Activated CD4-positive, alpha-beta T cell treated with anti-CD3 and anti-CD28 coated beads, Interleukin-2, amount 10 ng/mL, durations not matched to agents 7 days and 5 days (primary cell): ENCODE measurements around the gene ENKD1. TPM values are rescaled to one million over a fixed set of nuclear protein-coding genes. Genes with fewer than 3 reads are reported as not detected.
A peak's percentile ranks its signal among the peaks of the same experiment; 100 is the strongest.

Experiments used
- CTCF ChIA-PET: fragments of 350-600 bp; sonication (Branson Sonifier 250); formaldehyde crosslinking; loops from one replicate; lab custom pipeline; 2021; ENCODE audit warnings: antibody characterized with exemption; lab: Charles Lee
- POLR2A ChIA-PET: fragments of 350-600 bp; sonication (Branson Sonifier 250); formaldehyde crosslinking; loops from one replicate; lab custom pipeline; 2021; ENCODE audit warnings: antibody characterized with exemption; lab: Charles Lee
- DNase-seq: peaks from one replicate; pipeline ENCODE4 v3.0.0-alpha.2; 2020
- H3K27ac Mint-ChIP-seq: one replicate; pipeline ENCODE4 v1.8.0; 2021; ENCODE audit warnings: mild to moderate bottlenecking, moderate library complexity, mixed read lengths
- H3K27me3 Mint-ChIP-seq: one replicate; pipeline ENCODE4 v1.8.0; 2021; ENCODE audit warnings: mixed read lengths
- H3K36me3 Mint-ChIP-seq: one replicate; pipeline ENCODE4 v1.8.0; 2021; ENCODE audit warnings: low read depth, mixed read lengths
- H3K4me1 Mint-ChIP-seq: one replicate; pipeline ENCODE4 v1.8.0; 2021; ENCODE audit warnings: mixed read lengths
- H3K4me3 Mint-ChIP-seq: one replicate; pipeline ENCODE4 v1.8.0; 2021; ENCODE audit warnings: mild to moderate bottlenecking, moderate library complexity, mixed read lengths
- H3K9me3 Mint-ChIP-seq: one replicate; pipeline ENCODE4 v1.8.0; 2021; ENCODE audit warnings: mixed read lengths
- total RNA-seq, 2 experiments: library from RNA; stranded (reverse); gene quantifications; one replicate each; pipeline ENCODE4 v1.2.3, GENCODE V29; 2021

Gene ENKD1
- total RNA-seq, 2 experiments from 2014 or later, result 8.0 to 8.2 TPM

DNA sequence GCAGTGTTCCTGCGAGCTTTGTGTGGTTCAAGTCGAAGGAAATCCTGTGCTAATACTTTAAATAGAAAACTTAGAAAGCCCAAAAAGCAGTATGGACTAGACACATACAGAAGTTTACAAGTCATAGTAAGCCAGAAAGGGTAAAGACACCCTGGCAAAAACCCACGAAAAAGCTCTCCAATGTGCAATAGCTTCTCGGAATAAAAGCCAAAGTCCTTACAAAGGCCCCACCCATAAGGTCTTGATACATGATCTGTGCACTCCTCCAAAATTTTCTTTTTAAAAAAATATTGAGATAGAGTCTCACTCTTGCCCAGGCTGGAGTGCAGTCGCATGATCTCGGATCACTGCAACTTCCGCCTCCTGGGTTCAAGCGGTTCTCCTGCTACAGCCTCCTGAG, 10.4 kb upstream of the ENKD1 start:
- ChIA-PET CTCF (interaction anchor here (0.8 to 1.9 kb wide), 7 partner anchors 9 to 156 kb away, joined by 3 to 7 read pairs (median 3); no protein-coding TSS in a partner anchor), POLR2A (no interaction called here)
- Mint-ChIP-seq H3K4me1 (peaks cover 6% of the 10 kb centered on the region), H3K27ac (no peak overlapping the region), H3K9me3 (no peaks in the 10 kb centered on the region), H3K36me3 (peaks cover 1% of the 10 kb centered on the region), H3K4me3 (no peak overlapping the region), H3K27me3 (no peaks in the 10 kb centered on the region)
- no peak for DNase-seq

DNA sequence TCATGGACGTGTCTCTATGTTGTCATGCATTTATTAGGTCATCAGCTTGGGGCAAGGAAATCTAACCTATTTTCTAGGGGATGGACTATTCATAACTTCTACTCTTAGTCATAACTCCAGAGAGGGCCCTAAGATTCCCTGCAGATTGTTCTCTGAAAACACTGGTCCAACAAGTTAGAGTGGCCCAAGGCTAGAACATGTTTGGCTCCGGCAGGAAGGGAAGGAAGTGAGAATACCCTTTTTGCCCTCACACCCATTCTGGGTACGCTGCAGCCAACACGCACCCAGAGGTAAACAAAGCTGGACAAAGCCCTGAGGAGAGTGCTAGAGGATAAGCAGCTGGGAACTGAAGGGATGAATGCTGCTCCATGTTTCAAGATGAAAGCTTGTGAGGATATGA, 10.0 kb upstream of the ENKD1 start:
- Mint-ChIP-seq H3K9me3 (no peaks in the 10 kb centered on the region), H3K27ac (peak overlapping the region; percentile 50)
- POLR2A ChIA-PET, result no interaction called here

DNA sequence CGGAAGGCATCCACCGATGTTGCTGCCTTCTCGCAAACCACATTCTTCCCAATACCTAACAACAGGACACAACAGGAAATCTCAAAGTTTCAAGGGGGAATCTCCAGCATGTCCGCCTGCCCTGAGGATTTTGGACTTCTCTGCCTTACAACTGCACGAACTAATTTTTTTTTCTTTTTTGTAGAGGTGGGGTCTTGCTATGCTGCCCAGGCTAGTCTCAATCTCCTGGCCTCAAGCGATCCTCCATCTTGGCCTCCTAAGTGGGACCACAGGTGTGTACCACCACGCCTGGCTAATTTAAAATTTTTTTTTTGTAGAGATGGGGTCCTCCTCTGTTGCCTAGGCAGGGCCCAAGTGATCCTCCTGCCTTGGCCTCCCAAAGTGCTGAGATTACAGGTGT, 9.4 kb upstream of the ENKD1 start:
- H3K4me3 Mint-ChIP-seq, result no peak overlapping the region
- no peak for DNase-seq
- no peaks in the 10 kb centered on the region for H3K27me3 Mint-ChIP-seq
- H3K4me1 Mint-ChIP-seq, result peaks cover 6% of the 10 kb centered on the region
- POLR2A ChIA-PET, result no interaction called here
- H3K9me3 Mint-ChIP-seq, result no peaks in the 10 kb centered on the region
- CTCF ChIA-PET, result interaction anchor here (1.9 to 2.0 kb wide), 2 partner anchors 8 to 155 kb away, joined by 7 to 11 read pairs; no protein-coding TSS in a partner anchor
- no peak overlapping the region for H3K27ac Mint-ChIP-seq
- peaks cover 1% of the 10 kb centered on the region for H3K36me3 Mint-ChIP-seq

More for the DNA sequence above, 10.0 kb upstream of the ENKD1 start:
- DNase-seq, result no peak
- Mint-ChIP-seq H3K36me3 (peaks cover 1% of the 10 kb centered on the region), H3K27me3 (no peaks in the 10 kb centered on the region), H3K4me3 (no peak overlapping the region), H3K4me1 (peaks cover 6% of the 10 kb centered on the region)
- CTCF ChIA-PET, result interaction anchor here (0.8 to 1.9 kb wide), 7 partner anchors 9 to 155 kb away, joined by 3 to 7 read pairs (median 3); no protein-coding TSS in a partner anchor

DNA sequence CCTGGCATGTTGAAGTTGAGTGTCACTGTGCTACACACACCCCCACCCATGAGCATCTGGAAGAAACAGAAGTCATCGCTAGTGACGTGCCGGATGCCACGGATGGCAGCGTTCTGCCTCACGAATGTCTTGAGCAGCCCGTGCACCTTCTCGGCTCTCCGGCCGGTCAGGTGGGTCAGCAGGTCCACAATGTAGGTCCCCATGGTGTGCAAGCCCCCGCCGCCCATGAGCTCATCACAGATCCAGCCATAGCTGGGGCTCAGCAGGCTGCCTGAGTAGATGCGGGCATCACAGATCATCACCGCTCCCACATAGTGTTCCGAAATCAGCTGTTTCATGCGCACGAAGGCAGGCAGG, 9.0 kb upstream of the ENKD1 start:
- no peak for DNase-seq
- no peak overlapping the region for H3K4me3 Mint-ChIP-seq
- peaks cover 1% of the 10 kb centered on the region for H3K36me3 Mint-ChIP-seq
- no peaks in the 10 kb centered on the region for H3K9me3 Mint-ChIP-seq
- CTCF ChIA-PET, result interaction anchor here (0.6 to 2.0 kb wide), 2 partner anchors 17 to 154 kb away, joined by 5 to 11 read pairs; no protein-coding TSS in a partner anchor
- peaks cover 6% of the 10 kb centered on the region for H3K4me1 Mint-ChIP-seq
- POLR2A ChIA-PET, result no interaction called here
- H3K27ac Mint-ChIP-seq, result no peak overlapping the region
- no peaks in the 10 kb centered on the region for H3K27me3 Mint-ChIP-seq

DNA sequence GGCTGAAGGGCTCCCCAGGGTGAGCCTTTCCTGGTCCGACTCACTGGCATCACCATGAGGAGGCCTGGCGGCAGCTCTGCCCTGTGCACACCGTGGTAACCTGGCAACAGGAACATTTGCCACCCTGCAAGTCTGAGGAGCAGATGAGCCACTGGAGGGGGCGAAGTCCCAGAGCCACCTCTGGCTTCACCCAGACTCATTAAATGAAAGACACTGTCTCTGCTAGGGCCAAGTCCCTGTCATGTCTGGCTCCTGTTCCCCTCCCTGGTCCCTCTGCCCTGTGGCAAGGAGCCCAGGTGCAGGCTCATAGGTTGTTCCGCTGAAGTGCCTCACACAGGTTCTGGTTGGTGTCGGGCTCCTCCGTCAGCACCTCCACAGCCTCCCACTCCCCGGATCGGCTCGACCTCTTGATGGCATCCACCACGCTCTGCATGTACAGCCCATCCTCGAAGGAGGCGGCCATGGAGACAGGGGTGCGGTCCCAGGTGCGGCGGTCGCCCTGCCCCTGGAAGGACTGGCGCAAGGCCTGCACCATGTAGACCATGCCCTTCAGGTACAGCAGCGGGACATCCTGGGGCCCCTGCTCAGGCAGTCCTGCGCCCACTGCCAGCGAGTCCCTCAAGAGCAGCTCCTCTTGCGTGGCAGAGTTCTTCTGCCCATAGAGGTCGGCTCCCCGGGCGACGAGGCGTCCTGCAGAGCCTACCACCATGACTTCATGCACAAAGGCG, 8.5 kb upstream of the ENKD1 start:
- no peak overlapping the region for H3K4me3 Mint-ChIP-seq
- DNase-seq, result no peak
- peaks cover 1% of the 10 kb centered on the region for H3K36me3 Mint-ChIP-seq
- H3K27ac Mint-ChIP-seq, result no peak overlapping the region
- H3K4me1 Mint-ChIP-seq, result peaks cover 6% of the 10 kb centered on the region
- POLR2A ChIA-PET, result no interaction called here
- no peaks in the 10 kb centered on the region for H3K9me3 Mint-ChIP-seq
- no peaks in the 10 kb centered on the region for H3K27me3 Mint-ChIP-seq
- CTCF ChIA-PET, result interaction anchor here (0.6 to 2.0 kb wide), 2 partner anchors 18 to 154 kb away, joined by 5 to 11 read pairs; no protein-coding TSS in a partner anchor

DNA sequence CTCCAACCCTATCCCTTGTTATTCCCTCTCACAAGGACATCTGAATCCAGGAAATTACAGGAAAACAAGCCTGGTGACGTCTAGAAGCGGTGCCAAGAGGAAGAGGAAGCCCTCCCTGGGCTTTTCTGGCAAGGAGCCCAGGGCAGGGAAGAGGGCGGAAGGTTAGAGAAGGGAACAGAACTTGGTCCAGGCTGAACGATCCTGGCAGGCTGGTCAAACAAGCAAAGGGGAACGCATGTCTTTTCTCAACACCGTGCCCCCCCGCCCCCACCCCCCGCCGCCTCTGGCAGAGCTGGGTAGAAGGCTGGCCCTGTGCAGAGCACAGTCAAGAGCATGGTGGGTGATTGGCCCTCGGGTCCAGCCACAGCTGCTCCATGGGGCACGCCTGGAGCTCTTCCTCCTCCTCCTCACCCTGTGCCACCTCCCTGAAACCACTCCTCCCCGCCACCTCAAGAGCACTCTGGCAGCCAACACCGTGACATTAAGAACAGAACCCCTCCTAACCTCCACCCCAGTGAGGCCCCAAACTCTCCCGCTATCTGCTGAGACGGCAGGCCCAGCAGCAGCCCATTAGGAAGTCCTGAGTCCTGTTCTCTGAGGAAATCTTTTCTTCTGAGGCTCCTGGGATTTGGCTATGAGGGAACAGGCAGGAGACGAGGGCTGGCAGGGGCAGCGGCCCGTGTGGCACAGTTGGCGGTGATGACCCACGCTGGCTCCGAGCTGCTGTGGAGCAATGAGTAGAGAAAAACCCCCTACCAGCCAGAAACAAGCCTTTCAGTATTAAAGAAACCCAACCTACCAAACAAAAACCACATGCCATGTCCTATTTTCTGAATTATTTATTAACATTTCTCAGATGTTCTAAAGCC, 7.4 kb upstream of the ENKD1 start:
- Mint-ChIP-seq H3K9me3 (no peaks in the 10 kb centered on the region), H3K27me3 (no peaks in the 10 kb centered on the region), H3K36me3 (peaks cover 1% of the 10 kb centered on the region), H3K27ac (no peak overlapping the region), H3K4me1 (peaks cover 6% of the 10 kb centered on the region), H3K4me3 (no peak overlapping the region)
- DNase-seq, result no peak
- ChIA-PET CTCF (interaction anchor here (0.8 to 2.9 kb wide), 10 partner anchors 9 to 192 kb away, joined by 3 to 15 read pairs (median 6); partner anchors contain the start of gene GFOD2), POLR2A (no interaction called here)

DNA sequence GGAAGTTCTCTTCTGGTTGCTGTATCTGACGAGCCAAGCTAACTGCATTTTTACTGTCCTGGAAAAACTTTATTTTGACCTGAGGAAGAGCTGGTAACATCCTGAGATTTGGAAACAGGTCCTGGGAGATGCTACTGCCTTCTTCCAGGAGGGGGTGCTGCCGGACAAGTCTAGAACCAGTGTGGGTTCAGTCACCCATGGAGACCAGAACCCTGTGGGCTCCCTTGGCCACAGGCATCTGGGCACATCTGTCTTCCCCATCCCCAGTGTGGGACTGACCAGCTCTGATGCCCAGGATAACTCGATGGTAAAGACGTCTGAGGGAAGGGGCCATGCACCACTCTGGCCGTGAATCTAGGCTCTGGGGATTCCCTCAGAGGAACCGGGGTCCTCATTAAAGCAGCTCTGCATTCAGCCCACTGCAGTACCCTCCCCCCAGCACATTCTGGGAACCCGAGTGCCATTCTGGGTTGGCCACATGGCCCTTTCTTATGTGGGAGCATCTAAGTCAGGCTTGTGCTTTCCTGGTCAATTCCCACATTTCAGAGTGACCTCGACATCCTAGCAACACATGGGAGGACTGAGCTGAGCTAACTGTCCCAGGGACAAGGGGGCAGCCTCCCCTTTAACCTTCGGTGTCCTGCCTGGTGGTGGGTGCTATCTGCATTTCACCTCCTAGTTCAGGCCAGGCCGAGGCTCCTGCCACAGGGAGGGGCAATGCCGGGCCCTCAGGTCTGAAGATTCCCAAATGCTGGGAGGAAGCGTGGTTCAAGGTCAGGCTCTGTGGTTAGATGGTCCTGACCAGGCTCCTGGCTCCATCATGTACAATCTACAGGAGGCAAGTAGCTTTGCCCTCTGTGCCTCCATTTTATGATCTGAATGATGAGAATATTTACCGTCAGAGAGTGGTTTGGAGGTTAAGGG, 6.5 kb upstream of the ENKD1 start:
- no peaks in the 10 kb centered on the region for H3K27me3 Mint-ChIP-seq
- DNase-seq, result peak; percentile 74
- POLR2A ChIA-PET, result interaction anchor here (0.6 kb wide), 1 partner anchor 9 kb away, joined by 3 read pairs; no protein-coding TSS in a partner anchor
- H3K4me3 Mint-ChIP-seq, result no peak overlapping the region
- H3K9me3 Mint-ChIP-seq, result no peaks in the 10 kb centered on the region
- H3K27ac Mint-ChIP-seq, result no peak overlapping the region
- peaks cover 1% of the 10 kb centered on the region for H3K36me3 Mint-ChIP-seq
- CTCF ChIA-PET, result interaction anchor here (0.6 to 2.9 kb wide), 21 partner anchors 8 to 1291 kb away, joined by 3 to 15 read pairs (median 4); partner anchors contain the start of genes CARMIL2 and GFOD2
- peaks cover 11% of the 10 kb centered on the region for H3K4me1 Mint-ChIP-seq

DNA sequence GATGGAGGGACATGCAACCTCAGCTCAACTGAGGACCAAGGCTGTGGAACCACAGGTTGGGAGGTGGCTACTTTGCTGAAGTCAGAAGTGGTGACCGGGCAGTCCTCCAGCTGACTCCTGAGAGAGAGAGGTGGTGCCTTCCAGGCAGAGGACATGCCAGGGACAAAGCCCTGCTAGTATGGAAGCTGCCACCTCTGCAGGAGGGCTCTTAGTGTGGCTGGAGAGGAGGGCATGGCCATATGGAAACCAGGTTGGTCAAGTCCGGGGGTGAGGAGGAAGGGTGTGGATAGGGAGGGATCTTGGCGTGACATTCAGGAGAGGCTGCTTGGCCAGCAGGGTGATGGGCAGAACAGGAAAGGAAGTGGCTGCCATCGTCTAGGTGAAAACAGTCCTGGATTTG, 5.8 kb upstream of the ENKD1 start:
- ChIA-PET POLR2A (interaction anchor here (0.6 kb wide), 1 partner anchor 10 kb away, joined by 3 read pairs; no protein-coding TSS in a partner anchor), CTCF (interaction anchor here (0.6 to 2.9 kb wide), 19 partner anchors 18 to 1292 kb away, joined by 3 to 15 read pairs (median 4); partner anchors contain the start of genes CARMIL2 and GFOD2)
- H3K4me3 Mint-ChIP-seq, result no peak overlapping the region
- H3K4me1 Mint-ChIP-seq, result peaks cover 18% of the 10 kb centered on the region
- no peaks in the 10 kb centered on the region for H3K9me3 Mint-ChIP-seq
- no peak overlapping the region for H3K27ac Mint-ChIP-seq
- DNase-seq, result no peak
- no peaks in the 10 kb centered on the region for H3K36me3 Mint-ChIP-seq
- no peaks in the 10 kb centered on the region for H3K27me3 Mint-ChIP-seq

DNA sequence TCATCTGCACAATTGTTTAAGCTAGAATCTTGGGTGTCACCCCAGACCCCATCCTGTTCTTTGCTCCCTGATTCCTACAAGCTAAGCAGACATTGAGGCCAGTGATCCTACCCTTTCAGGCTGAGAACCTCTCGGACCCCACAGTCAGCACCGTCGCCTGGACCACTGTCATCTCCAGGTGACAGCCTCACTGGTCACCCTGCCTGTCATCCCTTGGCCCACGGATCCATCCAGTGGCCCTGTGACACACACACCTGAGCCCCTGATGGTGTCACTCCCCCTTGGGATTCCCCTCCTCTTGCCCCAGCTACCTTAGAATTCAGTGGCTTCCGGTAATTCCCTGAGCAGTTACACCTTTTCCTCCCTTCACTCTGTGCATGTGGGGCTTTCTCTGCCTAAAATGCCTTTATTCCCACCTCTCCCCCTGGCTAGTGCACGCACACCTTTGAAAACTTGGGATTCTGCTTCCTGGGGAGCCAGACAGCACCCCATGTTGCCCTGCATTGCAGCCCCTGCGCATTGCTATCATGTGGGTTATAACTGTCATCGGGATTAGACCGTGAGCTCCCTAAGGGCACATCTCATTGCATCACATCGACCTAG, 3.0 kb upstream of the ENKD1 start:
- Mint-ChIP-seq H3K36me3 (no peaks in the 10 kb centered on the region), H3K27me3 (no peaks in the 10 kb centered on the region), H3K4me1 (peaks cover 32% of the 10 kb centered on the region), H3K9me3 (no peaks in the 10 kb centered on the region), H3K4me3 (no peak overlapping the region), H3K27ac (no peak overlapping the region)
- POLR2A ChIA-PET, result no interaction called here
- CTCF ChIA-PET, result interaction anchor here (0.5 to 14.5 kb wide), 10 partner anchors 105 to 196 kb away, joined by 3 to 177 read pairs (median 3); partner anchors contain the start of genes AGRP and ATP6V0D1
- DNase-seq, result no peak

DNA sequence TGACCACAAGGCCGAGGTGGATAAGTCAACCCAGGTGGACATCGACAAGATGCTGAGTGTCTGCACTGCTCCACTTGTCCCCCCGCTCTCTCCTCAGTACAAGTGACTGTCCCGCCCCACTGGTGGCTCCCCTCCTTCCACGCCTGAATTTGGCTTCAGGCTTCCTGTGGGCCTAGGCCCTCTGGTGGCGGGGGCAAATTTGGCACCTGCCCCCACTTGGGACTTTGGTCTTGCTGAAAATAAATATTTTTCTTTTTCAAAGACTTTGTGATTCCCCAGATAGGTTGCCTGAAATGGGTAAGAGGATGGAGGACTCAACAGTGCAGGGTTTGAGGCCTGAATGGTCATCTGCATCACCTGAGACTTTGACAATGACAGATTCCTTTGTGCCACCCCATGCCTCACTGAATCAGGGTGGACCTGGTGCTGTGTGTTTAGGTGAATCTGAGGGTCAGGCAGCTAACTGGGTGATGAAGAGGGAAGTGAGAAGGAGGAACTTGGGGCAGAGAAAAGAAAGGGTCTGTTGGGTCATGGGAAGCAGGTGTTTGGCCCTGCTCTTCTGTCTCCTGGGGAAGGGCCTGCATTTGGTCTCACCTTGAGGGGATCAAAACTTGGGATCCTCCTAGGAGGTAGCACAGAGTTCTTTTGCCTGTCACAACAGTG, 2.1 kb upstream of the ENKD1 start:
- peaks cover 35% of the 10 kb centered on the region for H3K4me1 Mint-ChIP-seq
- ChIA-PET POLR2A (no interaction called here), CTCF (interaction anchor here (0.7 to 14.5 kb wide), 21 partner anchors 8 to 291 kb away, joined by 3 to 177 read pairs (median 7); partner anchors contain the start of genes AGRP and CTCF)
- no peaks in the 10 kb centered on the region for H3K27me3 Mint-ChIP-seq
- no peak overlapping the region for H3K27ac Mint-ChIP-seq
- peak; percentile 47 for DNase-seq
- no peak overlapping the region for H3K4me3 Mint-ChIP-seq
- H3K36me3 Mint-ChIP-seq, result no peaks in the 10 kb centered on the region
- no peaks in the 10 kb centered on the region for H3K9me3 Mint-ChIP-seq
